H1 (cell line): Measurements from ENCODE around the gene PROSER2. TPM values are rescaled to one million over a fixed set of nuclear protein-coding genes. Genes with fewer than 3 reads are reported as not detected.

ENCODE experiments used
- CTCF ChIA-PET: fragments of 300-600 bp; sonication (Branson Sonifier 250); formaldehyde crosslinking; loops from one replicate; lab custom pipeline; 2021; ENCODE audit not compliant: partially characterized antibody; lab: Charles Lee
- POLR2A ChIA-PET: fragments of 300-600 bp; sonication (Branson Sonifier 250); formaldehyde crosslinking; loops from one replicate; lab custom pipeline; 2021; ENCODE audit warnings: inconsistent platforms; ENCODE audit not compliant: partially characterized antibody; lab: Charles Lee
- DNase-seq, 2 experiments: peaks; one replicate each; pipeline versions ENCODE4 v3.0.0 to v3.0.0-alpha.2; 2010 to 2022; ENCODE audit warnings: low spot score in 2 of 2, low read depth in 1 of 2, mixed read lengths in 1 of 2
- FAIRE-seq: peaks from 2 replicates; lab custom pipeline; 2011; peaks lifted over from hg19 to GRCh38; lab: Jason Lieb, UNC
- H2AFZ ChIP-seq: 2 replicates; pipeline ENCODE4 v1.8.1; 2012; ENCODE audit warnings: low read length, inconsistent platforms
- H2AK5ac ChIP-seq: 2 replicates; pipeline ENCODE4 v1.6.1; 2013; ENCODE audit warnings: low read depth, low read length
- H2BK120ac ChIP-seq: replicated peaks from 2 replicates; pipeline ENCODE3; 2013; ENCODE audit warnings: low read depth, low read length, inconsistent platforms
- H2BK12ac ChIP-seq: 2 replicates; pipeline ENCODE4 v1.6.1; 2013; ENCODE audit warnings: low read depth, low read length
- H2BK15ac ChIP-seq: 2 replicates; pipeline ENCODE4 v1.6.1; 2013; ENCODE audit warnings: low read length
- H2BK20ac ChIP-seq: 2 replicates; pipeline ENCODE4 v1.6.1; 2013; ENCODE audit warnings: low read length
- H2BK5ac ChIP-seq: 2 replicates; pipeline ENCODE4 v1.6.1; 2013; ENCODE audit warnings: low read depth, low read length
- H3K14ac ChIP-seq: 2 replicates; pipeline ENCODE4 v1.6.1; 2013; ENCODE audit warnings: inconsistent platforms; ENCODE audit not compliant: insufficient read length
- H3K18ac ChIP-seq: 2 replicates; pipeline ENCODE4 v1.6.1; 2013; ENCODE audit warnings: low read length; ENCODE audit errors: extremely low read depth
- H3K23ac ChIP-seq: 2 replicates; pipeline ENCODE4 v1.6.1; 2013; ENCODE audit warnings: inconsistent platforms; ENCODE audit not compliant: insufficient read length
- H3K23me2 ChIP-seq: 2 replicates; pipeline ENCODE4 v1.6.1; 2013; ENCODE audit warnings: low read depth, low read length
- H3K27ac ChIP-seq: 2 replicates; pipeline ENCODE4 v1.6.1; 2011; ENCODE audit warnings: low read depth, low read length, inconsistent platforms
- H3K27me3 ChIP-seq, 4 experiments: replicated peaks in 1 of 4; 1 replicate in 1 of 4; 2 replicates in 3 of 4; pipeline versions ENCODE4 v1.6.1 to v1.8.1; 2011 to 2013; ENCODE audit warnings: low read length in 3 of 4, mild to moderate bottlenecking in 3 of 4, inconsistent platforms in 2 of 4, mixed read lengths in 2 of 4, moderate library complexity in 1 of 4; ENCODE audit not compliant: control insufficient read depth in 3 of 4, insufficient read depth in 3 of 4; ENCODE audit errors: extremely low read depth in 1 of 4
- H3K36me3 ChIP-seq, 4 experiments: 2 replicates each; pipeline versions ENCODE4 v1.6.1 to v1.8.1; 2011 to 2013; ENCODE audit warnings: mild to moderate bottlenecking in 4 of 4, low read length in 3 of 4, moderate library complexity in 2 of 4, control low read depth in 1 of 4, inconsistent platforms in 1 of 4; ENCODE audit not compliant: insufficient read depth in 4 of 4, control insufficient read depth in 2 of 4
- H3K4ac ChIP-seq: replicated peaks from 2 replicates; pipeline ENCODE3; 2013; ENCODE audit warnings: low read length, low read depth, mixed read lengths, inconsistent platforms; ENCODE audit not compliant: insufficient read length
- H3K4me1 ChIP-seq, 4 experiments: replicated peaks in 1 of 4; 1 replicate in 1 of 4; 2 replicates in 3 of 4; pipeline versions ENCODE4 v1.6.1 to v1.8.1; 2011 to 2013; ENCODE audit warnings: low read length in 3 of 4, inconsistent platforms in 2 of 4, mixed read lengths in 1 of 4; ENCODE audit not compliant: insufficient read depth in 4 of 4, control insufficient read depth in 3 of 4
- H3K4me2 ChIP-seq, 2 experiments: 2 replicates each; pipeline versions ENCODE4 v1.6.1 to v1.8.1; 2011 to 2013; ENCODE audit warnings: low read depth in 2 of 2, low read length in 2 of 2, control low read depth in 1 of 2, inconsistent platforms in 1 of 2, mild to moderate bottlenecking in 1 of 2; ENCODE audit not compliant: insufficient read depth in 1 of 2
- H3K4me3 ChIP-seq, 4 experiments: fragments of 200-600, 300-600 bp in 1 of 4; sonication (generic), shearing (Covaris generic), sonication (Bioruptor Twin) in 1 of 4; 2 replicates each; pipeline versions ENCODE4 v1.5.1 to v1.8.1; 2011 to 2016; ENCODE audit warnings: low read length in 4 of 4, low read depth in 3 of 4, control low read depth in 2 of 4, inconsistent platforms in 2 of 4, mild to moderate bottlenecking in 2 of 4, mixed read lengths in 1 of 4, moderate library complexity in 1 of 4; ENCODE audit not compliant: insufficient read depth in 2 of 4; ENCODE audit errors: extremely low read depth in 1 of 4
- H3K56ac ChIP-seq: replicated peaks from 2 replicates; pipeline ENCODE3; 2013; ENCODE audit warnings: low read depth, mild to moderate bottlenecking, mixed read lengths, low read length, inconsistent platforms; ENCODE audit not compliant: insufficient read length
- H3K79me1 ChIP-seq: 2 replicates; pipeline ENCODE4 v1.6.1; 2013; ENCODE audit warnings: low read depth, low read length, control low read depth
- H3K79me2 ChIP-seq, 2 experiments: 2 replicates each; pipeline versions ENCODE4 v1.6.1 to v1.8.1; 2012 to 2013; ENCODE audit warnings: low read length in 2 of 2, mild to moderate bottlenecking in 2 of 2, inconsistent platforms in 1 of 2; ENCODE audit not compliant: insufficient read depth in 2 of 2, control insufficient read depth in 1 of 2
- H3K9ac ChIP-seq, 4 experiments: replicated peaks in 1 of 4; 1 replicate in 1 of 4; 2 replicates in 3 of 4; pipeline versions ENCODE4 v1.6.1 to v1.8.1; 2011 to 2013; ENCODE audit warnings: low read depth in 3 of 4, low read length in 3 of 4, control low read depth in 2 of 4, mild to moderate bottlenecking in 2 of 4, moderate library complexity in 2 of 4, inconsistent platforms in 1 of 4; ENCODE audit errors: extremely low read depth in 1 of 4
- H3K9me3 ChIP-seq, 2 experiments: 2 replicates each; pipeline versions ENCODE4 v1.6.1 to v1.8.1; 2012 to 2013; ENCODE audit warnings: mild to moderate bottlenecking in 2 of 2, moderate library complexity in 2 of 2, control low read depth in 1 of 2, inconsistent platforms in 1 of 2, low read depth in 1 of 2, low read length in 1 of 2, mixed read lengths in 1 of 2; ENCODE audit not compliant: insufficient read depth in 2 of 2
- H4K20me1 ChIP-seq, 2 experiments: replicated peaks in 1 of 2; 2 replicates each; pipeline versions ENCODE3 to v1.8.1; 2011 to 2013; ENCODE audit warnings: inconsistent platforms in 2 of 2, low read length in 2 of 2, mild to moderate bottlenecking in 1 of 2; ENCODE audit not compliant: insufficient read depth in 2 of 2, control insufficient read depth in 1 of 2
- H4K5ac ChIP-seq: 2 replicates; pipeline ENCODE4 v1.6.1; 2013; ENCODE audit warnings: low read length, low read depth, mixed read lengths, inconsistent platforms; ENCODE audit not compliant: insufficient read length
- H4K8ac ChIP-seq: 2 replicates; pipeline ENCODE4 v1.8.0; 2013; ENCODE audit warnings: mild to moderate bottlenecking, moderate library complexity, low read length, inconsistent platforms; ENCODE audit not compliant: insufficient read depth; ENCODE audit errors: extremely low read depth
- H4K91ac ChIP-seq: replicated peaks from 2 replicates; pipeline ENCODE3; 2013; ENCODE audit warnings: low read length, mixed read lengths, inconsistent platforms; ENCODE audit not compliant: insufficient read length
- BRCA1 ChIP-seq: IDR thresholded peaks from 2 replicates; pipeline ENCODE4 v1.6.1; 2012; ENCODE audit warnings: low read depth, low read length, improper control_type of control experiment
- CHD1 ChIP-seq: IDR thresholded peaks from 2 replicates; pipeline ENCODE4 v1.6.1; 2012; ENCODE audit warnings: low read depth, low read length, improper control_type of control experiment
- CREB1 ChIP-seq: IDR thresholded peaks from 2 replicates; pipeline ENCODE4 v1.6.1; 2012; ENCODE audit warnings: inconsistent platforms
- EZH2 ChIP-seq: fragments of 200-600 bp; sonication (generic); IDR thresholded peaks from 2 replicates; pipeline ENCODE4 v1.7.1; 2012; ENCODE audit warnings: low read depth, mild to moderate bottlenecking, moderate library complexity, low read length, inconsistent platforms; ENCODE audit not compliant: severe bottlenecking
- KDM1A ChIP-seq: fragments of 200-600, 300-600 bp; sonication (generic); IDR thresholded peaks from 2 replicates; pipeline ENCODE4 v1.7.1; 2016; ENCODE audit warnings: mild to moderate bottlenecking, low read length, borderline replicate concordance
- POU5F1 ChIP-seq: IDR thresholded peaks from 2 replicates; pipeline ENCODE4 v1.6.1; 2011; ENCODE audit warnings: low read depth, mild to moderate bottlenecking, low read length, moderate library complexity
- RAD21 ChIP-seq, 2 experiments: IDR thresholded peaks in 1 of 2; conservative IDR thresholded peaks in 1 of 2; 2 replicates each; pipeline ENCODE4 v1.6.1; 2011; ENCODE audit warnings: low read depth in 2 of 2, low read length in 2 of 2, improper control_type of control experiment in 1 of 2, inconsistent platforms in 1 of 2, mild to moderate bottlenecking in 1 of 2, moderate library complexity in 1 of 2
- SP2 ChIP-seq: IDR thresholded peaks from 2 replicates; pipeline ENCODE4 v1.6.1; 2012; ENCODE audit warnings: mild to moderate bottlenecking, low read length, inconsistent platforms
- SUZ12 ChIP-seq: fragments of 200-600 bp; sonication (generic); IDR thresholded peaks from 2 replicates; pipeline ENCODE4 v1.6.1; 2012; ENCODE audit warnings: mild to moderate bottlenecking, inconsistent platforms, low read length, moderate library complexity, mixed read lengths
- TCF12 ChIP-seq: IDR thresholded peaks from 2 replicates; pipeline ENCODE4 v1.6.1; 2011; ENCODE audit warnings: low read depth, mild to moderate bottlenecking, low read length
- WGBS, 2 experiments: shearing (Covaris generic) in 1 of 2; methylation state at CpG; one replicate each; pipeline versions ENCODE4 v1.1.6 to v1.1.7; 2013 to 2015; ENCODE audit warnings: low lambda C conversion rate in 2 of 2, mixed read lengths in 2 of 2, inconsistent platforms in 1 of 2, low coverage in 1 of 2, missing lambda C conversion rate in 1 of 2; ENCODE audit not compliant: insufficient replicate concordance in 2 of 2, insufficient coverage in 1 of 2, insufficient read length in 1 of 2; ENCODE audit errors: extremely low coverage in 1 of 2, missing lambda C conversion rate in 1 of 2; 5-methylcytosine and 5-hydroxymethylcytosine counted together
- polyA plus RNA-seq, 7 experiments: library from polyadenylated mRNA; depleted of rRNA in 3 of 7; stranded (reverse) in 5 of 7; unstranded in 2 of 7; fragments of >200 nt in 5 of 7; fragments of 200-250 nt in 2 of 7; gene quantifications; 1 replicate in 5 of 7; 2 replicates in 1 of 7; 4 replicates in 1 of 7; pipeline versions ENCODE4 v1.2.1 to v1.2.3, GENCODE V29; 2011 to 2013; ENCODE audit warnings: missing spikeins in 2 of 7, mixed read lengths in 2 of 7
- total RNA-seq: library from RNA; stranded (reverse); fragmentation: NEBNext Ultra II Directional; extraction: Animal tissue kit (Norgen Biotek cat#: 25700); gene quantifications from 2 replicates; pipeline ENCODE4 v1.2.1, GENCODE V29; 2021
- TF ChIP-seq, protein P1 (sequence below): IDR thresholded peaks from 2 replicates; pipeline ENCODE4 v1.6.1; 2012; ENCODE audit warnings: inconsistent platforms

PROSER2 gene
- total and polyA plus RNA-seq, 2 of the 8 experiments (the other 6 are each of a cell fraction or from before 2014, with no cell fraction given), result 3.9 to 13.7 TPM

DNA sequence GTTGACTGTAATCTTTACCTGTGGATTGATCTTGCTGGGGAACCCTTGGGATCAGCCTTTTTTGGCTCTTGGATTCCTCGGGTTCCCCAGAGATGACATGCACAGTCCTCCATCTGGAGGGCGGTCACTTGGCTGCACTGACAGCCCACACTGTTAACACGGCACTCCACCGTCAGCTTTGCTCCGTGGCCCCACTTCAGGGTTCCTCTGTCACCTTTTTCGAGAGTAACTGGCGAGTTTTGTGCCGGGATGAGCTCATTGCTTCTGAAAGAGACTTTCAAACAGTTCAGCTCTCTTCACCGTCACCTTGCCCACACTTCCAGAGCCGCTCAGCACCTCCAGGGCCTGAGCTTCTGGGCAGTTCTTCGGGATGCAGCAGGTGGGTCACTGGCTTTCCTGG, 42.4 kb downstream of the PROSER2 start:
- H3K79me1 ChIP-seq, result no peaks in the 10 kb centered on the region
- H3K4me3 ChIP-seq, result no peak overlapping the region
- H4K20me1 ChIP-seq, result no peaks in the 10 kb centered on the region
- no peak overlapping the region for H3K27ac ChIP-seq
- H2AK5ac ChIP-seq, result no peak overlapping the region
- no peak overlapping the region for H3K18ac ChIP-seq
- no peaks in the 10 kb centered on the region; a peak in 1 of 8 replicates for H3K36me3 ChIP-seq
- H3K9ac ChIP-seq, result no peak overlapping the region
- no peaks in the 10 kb centered on the region for H3K9me3 ChIP-seq
- no peak overlapping the region for H2BK120ac ChIP-seq
- WGBS, 2 experiments, result 88% methylated on average over 11 of the region's 11 CpGs; no CpG with 5 or more reads in 1 of the 2 experiments
- POLR2A ChIA-PET, result no interaction called here
- TF ChIP-seq SP2 (no peak), EZH2 (no peak), POU5F1 (no peak), CREB1 (no peak), RAD21 (IDR thresholded peaks at IDR 0.05 in 1 of 2, conservative IDR thresholded peaks at IDR 0.05 in 1 of 2; ENCODE audit: low read depth in 2 of 2, low read length in 2 of 2) (no peak), BRCA1 (no peak), CHD1 (no peak), SUZ12 (no peak), TCF12 (no peak), KDM1A (no peak)
- TF ChIP-seq, protein P1, sequence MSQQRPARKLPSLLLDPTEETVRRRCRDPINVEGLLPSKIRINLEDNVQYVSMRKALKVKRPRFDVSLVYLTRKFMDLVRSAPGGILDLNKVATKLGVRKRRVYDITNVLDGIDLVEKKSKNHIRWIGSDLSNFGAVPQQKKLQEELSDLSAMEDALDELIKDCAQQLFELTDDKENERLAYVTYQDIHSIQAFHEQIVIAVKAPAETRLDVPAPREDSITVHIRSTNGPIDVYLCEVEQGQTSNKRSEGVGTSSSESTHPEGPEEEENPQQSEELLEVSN, result no peak
- TF ChIP-seq, all 59 proteins: peak for 0
- Histone ChIP-seq H3K79me2 (no peaks in the 10 kb centered on the region), H2AFZ (no peak overlapping the region), H3K4ac (no peak overlapping the region), H2BK20ac (no peak overlapping the region), H3K23me2 (no peaks in the 10 kb centered on the region), H4K8ac (no peak overlapping the region; the same call in 1 of the 2 replicates), H3K56ac (no peak overlapping the region), H4K91ac (no peak overlapping the region), H2BK12ac (no peak overlapping the region), H3K14ac (no peak overlapping the region), H2BK5ac (no peak overlapping the region), H3K4me1 (peaks cover 0 to 9% (median 3%) of the 10 kb centered on the region in 4 experiments; a peak in 4 of 7 replicates), H2BK15ac (no peak overlapping the region), H4K5ac (no peak overlapping the region), H3K4me2 (no peak overlapping the region), H3K27me3 (no peaks in the 10 kb centered on the region), H3K23ac (no peak overlapping the region)
- DNase-seq (no peak), FAIRE-seq (no peak)
- CTCF ChIA-PET, result interaction anchor here (0.7 to 1.3 kb wide), 5 partner anchors 11 to 85 kb away, joined by 3 to 4 read pairs (median 3); no protein-coding TSS in a partner anchor
